Psoas muscle (tissue), 8 donors: Measurements from ENCODE around the gene WBP1L. TPM values are rescaled to one million over a fixed set of nuclear protein-coding genes. Genes with fewer than 3 reads are reported as not detected.

Source experiments
- ATAC-seq, 4 donors: fragments of 200-7000 bp; cut with Tn5 transposase; one replicate each; pipeline ENCODE4 v1.9.1; 2020; ENCODE audit warnings: moderate library complexity in 3 of 4, mild to moderate bottlenecking in 2 of 4
- DNase-seq, 2 donors: peaks; one replicate each; pipeline ENCODE4 v3.0.0-alpha.2; 2020
- H3K27ac ChIP-seq: fragments of 200-600 bp; one replicate; pipeline ENCODE4 v1.8.0; 2022
- H3K27me3 ChIP-seq, 3 donors: fragments of 200-600 bp in 1 of 3; one replicate each; pipeline versions ENCODE4 v1.6.1 to v1.8.0; 2013 to 2022; ENCODE audit warnings: low read length in 2 of 3, mild to moderate bottlenecking in 2 of 3, moderate library complexity in 1 of 3; ENCODE audit not compliant: insufficient read depth in 3 of 3
- H3K36me3 ChIP-seq, 2 donors: fragments of 200-600 bp in 1 of 2; one replicate each; pipeline versions ENCODE4 v1.6.1 to v1.8.0; 2013 to 2022; ENCODE audit warnings: low read depth in 1 of 2, mild to moderate bottlenecking in 1 of 2, moderate library complexity in 1 of 2; ENCODE audit not compliant: insufficient read depth in 1 of 2
- H3K4me1 ChIP-seq: fragments of 200-600 bp; one replicate; pipeline ENCODE4 v1.8.0; 2022
- H3K4me3 ChIP-seq: fragments of 200-600 bp; one replicate; pipeline ENCODE4 v1.8.0; 2022; ENCODE audit warnings: mild to moderate bottlenecking
- H3K9me3 ChIP-seq: fragments of 200-600 bp; one replicate; pipeline ENCODE4 v1.8.0; 2022
- CTCF ChIP-seq: fragments of 200-600 bp; IDR thresholded peaks from one replicate; pipeline ENCODE4 v1.8.0; 2022; ENCODE audit warnings: antibody characterized with exemption
- WGBS, 3 donors: extraction: QIAGEN DNeasy Blood & Tissue Kit; methylation state at CpG; one replicate each; pipeline versions ENCODE4 v1.1.6 to v1.1.7; 2013; 5-methylcytosine and 5-hydroxymethylcytosine counted together
- intact Hi-C, 2 donors: fragments of 100-400 bp; cut with DNase I; formaldehyde crosslinking; loops; one replicate each; pipeline versions ENCODE4 v1.11.0 to v1.14.2; 2022
- polyA plus RNA-seq, 3 donors: library from polyadenylated mRNA; stranded (reverse); fragments of 200-250 nt; gene quantifications; one replicate each; pipeline ENCODE4 v1.2.3, GENCODE V29; 2013
- total RNA-seq, 4 donors: library from RNA; stranded (reverse); fragmentation: NEBNext Ultra II Directional in 2 of 4; extraction: Animal tissue kit (Norgen Biotek cat#: 25700) in 2 of 4; gene quantifications; one replicate each; pipeline versions ENCODE4 v1.2.1 to v1.2.4, GENCODE V29; 2021 to 2023
- donor health status: healthy with polysubstance abuse.
- donor health status: DM: no; HTN: no; CAD: no; lungs with moderate emphysema.
- donor health status: Bipolar disorder and iron deficiency.
- donor health status: healthy.
- donor health status: DM: yes; HTN: yes; CAD: no.
- donor health status: DM: no; HTN: no; CAD: no.
- donor health status: DM: no; HTN: no; CAD: no.
- donor health status: DM: yes; HTN: yes; CAD: no.

The WBP1L gene
- total and polyA plus RNA-seq, 7 donors: 26.4 to 77.2 (median 54.1) TPM

- WGBS, 3 donors: 74 to 94% (median 85%) methylated on average over 4 of the region's 4 CpGs
- DNase-seq (no peak), ATAC-seq (peak in 2 of 4 donors; percentile 13 to 29)
- intact Hi-C loops: no loop called here
- H3K9me3 ChIP-seq: no peaks in the 10 kb centered on the region
- no peaks in the 10 kb centered on the region for H3K27me3 ChIP-seq
- no peak overlapping the region for H3K4me3 ChIP-seq
- H3K4me1 ChIP-seq: no peaks in the 10 kb centered on the region
- no peak overlapping the region for H3K27ac ChIP-seq
- H3K36me3 ChIP-seq: peaks cover 0 to 7% of the 10 kb centered on the region in 2 donors
- no peak for TF ChIP-seq CTCF
These were observed 80.9 kb downstream of the WBP1L start for GRCh38 chr10:102824664-102825063.

- no peaks in the 10 kb centered on the region for H3K27me3 ChIP-seq
- TF ChIP-seq CTCF: no peak
- no peaks in the 10 kb centered on the region for H3K4me1 ChIP-seq
- intact Hi-C loops: no loop called here
- DNase-seq (no peak), ATAC-seq (no peak)
- no peak overlapping the region for H3K27ac ChIP-seq
- H3K9me3 ChIP-seq: no peaks in the 10 kb centered on the region
- H3K36me3 ChIP-seq: peaks cover 0 to 17% of the 10 kb centered on the region in 2 donors
- 89 to 93% (median 91%) methylated on average over 9 of the region's 9 CpGs for WGBS, 3 donors
- H3K4me3 ChIP-seq: no peak overlapping the region
These were observed 82.5 kb downstream of the WBP1L start for GRCh38 chr10:102826148-102826796.

GRCh38 chr10:102827597-102827975, 83.8 kb downstream of the WBP1L start:
- ATAC-seq (no peak), DNase-seq (no peak)
- intact Hi-C loops: no loop called here
- WGBS, 3 donors: 78 to 91% (median 87%) methylated on average over 5 of the region's 5 CpGs
- H3K27me3 ChIP-seq: no peaks in the 10 kb centered on the region
- no peak overlapping the region for H3K27ac ChIP-seq
- TF ChIP-seq CTCF: no peak
- no peaks in the 10 kb centered on the region for H3K9me3 ChIP-seq
- H3K4me3 ChIP-seq: no peak overlapping the region
- H3K4me1 ChIP-seq: no peaks in the 10 kb centered on the region
- H3K36me3 ChIP-seq: peaks cover 0 to 17% of the 10 kb centered on the region in 2 donors

- Histone ChIP-seq H3K36me3 (peaks cover 0 to 17% of the 10 kb centered on the region in 2 donors), H3K4me1 (no peaks in the 10 kb centered on the region), H3K27me3 (no peaks in the 10 kb centered on the region), H3K4me3 (no peak overlapping the region), H3K9me3 (no peaks in the 10 kb centered on the region), H3K27ac (no peak overlapping the region)
- intact Hi-C loops: loop anchor here in 1 of 2 donors (5.0 to 10.0 kb wide), 2 partner anchors 71 to 423 kb away; no protein-coding TSS in a partner anchor
- WGBS, 3 donors: 70 to 74% (median 73%) methylated on average over 16 of the region's 16 CpGs
- DNase-seq (no peak), ATAC-seq (no peak)
- no peak for TF ChIP-seq CTCF
These were observed 87.7 kb downstream of the WBP1L start for GRCh38 chr10:102831322-102832071.
